ENCODE data around the gene NECTIN4.

The NECTIN4 gene

DNA sequence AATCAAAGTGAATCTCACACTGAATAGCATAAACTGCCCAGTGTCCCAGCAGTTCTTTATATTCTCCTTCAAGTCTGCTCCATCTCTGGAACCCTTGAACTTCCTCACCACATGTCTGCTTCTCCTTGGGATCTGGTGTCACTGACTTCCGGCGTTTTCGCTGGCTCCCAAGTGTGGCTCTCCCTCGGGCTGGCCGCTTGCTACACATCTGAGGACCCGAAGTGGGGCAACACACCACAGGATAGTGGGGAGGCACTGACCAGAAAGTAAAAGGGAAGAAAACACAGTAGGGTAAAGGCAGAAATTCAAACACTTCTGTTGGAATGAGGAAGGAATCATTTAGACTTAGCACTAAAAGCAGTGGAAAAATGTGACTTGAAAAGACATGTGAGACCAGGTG, 33.6 kb upstream of the NECTIN4 start:
- H3K36me3 ChIP-seq (ENCODE audit: control insufficient read depth, low read length), result peaks cover 81% of the 10 kb centered on the region
- H4K20me1 ChIP-seq (ENCODE audit: control insufficient read depth, insufficient read depth, low read depth, low read length), result no peaks in the 10 kb centered on the region
- TF ChIP-seq EZH2phosphoT487 (IDR thresholded peaks at IDR 0.05; ENCODE audit: borderline replicate concordance, low read length), result no peak
- TF ChIP-seq, protein P1, sequence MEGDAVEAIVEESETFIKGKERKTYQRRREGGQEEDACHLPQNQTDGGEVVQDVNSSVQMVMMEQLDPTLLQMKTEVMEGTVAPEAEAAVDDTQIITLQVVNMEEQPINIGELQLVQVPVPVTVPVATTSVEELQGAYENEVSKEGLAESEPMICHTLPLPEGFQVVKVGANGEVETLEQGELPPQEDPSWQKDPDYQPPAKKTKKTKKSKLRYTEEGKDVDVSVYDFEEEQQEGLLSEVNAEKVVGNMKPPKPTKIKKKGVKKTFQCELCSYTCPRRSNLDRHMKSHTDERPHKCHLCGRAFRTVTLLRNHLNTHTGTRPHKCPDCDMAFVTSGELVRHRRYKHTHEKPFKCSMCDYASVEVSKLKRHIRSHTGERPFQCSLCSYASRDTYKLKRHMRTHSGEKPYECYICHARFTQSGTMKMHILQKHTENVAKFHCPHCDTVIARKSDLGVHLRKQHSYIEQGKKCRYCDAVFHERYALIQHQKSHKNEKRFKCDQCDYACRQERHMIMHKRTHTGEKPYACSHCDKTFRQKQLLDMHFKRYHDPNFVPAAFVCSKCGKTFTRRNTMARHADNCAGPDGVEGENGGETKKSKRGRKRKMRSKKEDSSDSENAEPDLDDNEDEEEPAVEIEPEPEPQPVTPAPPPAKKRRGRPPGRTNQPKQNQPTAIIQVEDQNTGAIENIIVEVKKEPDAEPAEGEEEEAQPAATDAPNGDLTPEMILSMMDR (IDR thresholded peaks at IDR 0.05; ENCODE audit: low read depth, low read length, poor library complexity, severe bottlenecking), result no peak
- H3K9me3 ChIP-seq (ENCODE audit: control insufficient read depth, insufficient read depth, low read length), result no peaks in the 10 kb centered on the region
- peaks cover 29% of the 10 kb centered on the region for H3K79me2 ChIP-seq (ENCODE audit: control insufficient read depth, low read length)
- H3K27me3 ChIP-seq (ENCODE audit: control insufficient read depth, low read length), result no peaks in the 10 kb centered on the region
- H3K27ac ChIP-seq (ENCODE audit: low read depth, low read length), result no peak overlapping the region
- no peak overlapping the region for H3K4me2 ChIP-seq (ENCODE audit: low read length)
- H3F3A ChIP-seq (ENCODE audit: control insufficient read depth, insufficient read depth), result 0 out of 2 replicates have a peak, but pooled peaks cover 2% of the 10 kb centered on the region
- no peak overlapping the region for H3K4me3 ChIP-seq (ENCODE audit: low read length)
- H3K9me2 ChIP-seq (replicated peaks; ENCODE audit: control insufficient read depth, low read length), result no peaks in the 10 kb centered on the region
- peaks cover 24% of the 10 kb centered on the region for H3K4me1 ChIP-seq (ENCODE audit: control insufficient read depth, low read length)

DNA sequence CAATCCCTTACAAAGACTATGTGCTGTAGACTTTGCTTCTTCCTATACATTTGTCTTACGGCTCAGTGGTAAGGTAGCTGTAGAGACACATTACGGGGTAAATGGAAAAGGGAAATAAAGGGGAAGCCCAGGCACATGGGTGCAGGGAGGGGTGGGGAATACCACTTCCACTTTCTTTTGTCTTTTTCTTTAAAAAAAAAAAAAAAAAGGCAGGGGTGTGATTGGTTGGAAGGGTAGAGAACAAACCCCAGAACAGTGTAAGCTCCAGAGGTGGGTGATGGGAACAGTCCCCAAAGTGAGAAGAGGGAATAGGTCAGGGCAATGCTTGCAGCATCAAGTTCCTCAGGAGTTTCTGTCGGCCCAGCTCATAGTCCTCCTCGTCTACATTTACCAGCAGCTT, 32.5 kb upstream of the NECTIN4 start:
- no peak overlapping the region for H3K4me2 ChIP-seq (ENCODE audit: low read length)
- H4K20me1 ChIP-seq (ENCODE audit: control insufficient read depth, insufficient read depth, low read depth, low read length), result no peaks in the 10 kb centered on the region
- H3K36me3 ChIP-seq (ENCODE audit: control insufficient read depth, low read length), result peaks cover 74% of the 10 kb centered on the region
- H3F3A ChIP-seq (ENCODE audit: control insufficient read depth, insufficient read depth), result 0 out of 2 replicates have a peak, but pooled peaks cover 2% of the 10 kb centered on the region
- H3K79me2 ChIP-seq (ENCODE audit: control insufficient read depth, low read length), result peaks cover 35% of the 10 kb centered on the region
- H3K27ac ChIP-seq (ENCODE audit: low read depth, low read length), result no peak overlapping the region
- no peak overlapping the region for H3K4me3 ChIP-seq (ENCODE audit: low read length)
- no peaks in the 10 kb centered on the region for H3K9me3 ChIP-seq (ENCODE audit: control insufficient read depth, insufficient read depth, low read length)
- no peaks in the 10 kb centered on the region for H3K27me3 ChIP-seq (ENCODE audit: control insufficient read depth, low read length)
- no peaks in the 10 kb centered on the region for H3K9me2 ChIP-seq (replicated peaks; ENCODE audit: control insufficient read depth, low read length)
- H3K4me1 ChIP-seq (ENCODE audit: control insufficient read depth, low read length), result peaks cover 27% of the 10 kb centered on the region
- no peak for TF ChIP-seq EZH2phosphoT487 (IDR thresholded peaks at IDR 0.05; ENCODE audit: borderline replicate concordance, low read length)

DNA sequence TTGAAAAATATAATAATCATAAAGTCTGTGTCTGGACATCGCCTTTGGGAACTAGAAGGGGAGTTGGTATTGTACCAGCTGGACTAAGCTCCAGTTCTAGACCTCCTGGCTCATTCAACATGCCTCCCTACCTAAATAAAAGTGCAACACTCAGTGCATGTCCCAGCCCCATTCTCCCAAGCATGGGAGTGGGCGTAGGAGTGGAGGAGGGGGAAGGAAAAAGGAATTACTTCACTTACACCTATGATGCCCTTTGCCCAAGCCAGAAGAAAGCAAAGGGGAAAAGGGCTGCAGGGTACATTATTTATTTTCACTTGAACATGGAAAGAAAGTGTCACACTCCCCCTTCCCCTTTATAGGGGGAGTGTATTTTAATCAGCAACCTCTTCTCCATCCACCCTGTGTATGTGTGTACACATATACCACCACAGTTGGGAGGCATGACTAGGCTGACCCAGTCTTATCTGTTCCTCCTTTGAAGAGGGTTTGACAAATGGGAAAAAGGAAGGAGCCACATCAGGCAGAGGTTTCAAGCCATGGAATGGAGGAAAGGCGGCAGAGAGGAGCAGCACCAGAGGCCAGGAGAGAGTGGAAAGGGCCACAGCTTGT, 31.8 kb upstream of the NECTIN4 start:
- Histone ChIP-seq H3K36me3 (ENCODE audit: control insufficient read depth, low read length) (peaks cover 75% of the 10 kb centered on the region), H4K20me1 (ENCODE audit: control insufficient read depth, insufficient read depth, low read depth, low read length) (peaks cover 3% of the 10 kb centered on the region; the same call in 1 of the 2 replicates), H3F3A (ENCODE audit: control insufficient read depth, insufficient read depth) (0 out of 2 replicates have a peak, but pooled peaks cover 2% of the 10 kb centered on the region), H3K27me3 (ENCODE audit: control insufficient read depth, low read length) (no peaks in the 10 kb centered on the region), H3K4me2 (ENCODE audit: low read length) (no peak overlapping the region), H3K79me2 (ENCODE audit: control insufficient read depth, low read length) (peaks cover 39% of the 10 kb centered on the region), H3K9me3 (ENCODE audit: control insufficient read depth, insufficient read depth, low read length) (no peaks in the 10 kb centered on the region), H3K4me1 (ENCODE audit: control insufficient read depth, low read length) (peaks cover 34% of the 10 kb centered on the region), H3K4me3 (ENCODE audit: low read length) (no peak overlapping the region), H3K9me2 (replicated peaks; ENCODE audit: control insufficient read depth, low read length) (no peaks in the 10 kb centered on the region), H3K27ac (ENCODE audit: low read depth, low read length) (no peak overlapping the region)
- TF ChIP-seq, protein P1 (IDR thresholded peaks at IDR 0.05; ENCODE audit: low read depth, low read length, poor library complexity, severe bottlenecking), result no peak
- TF ChIP-seq EZH2phosphoT487 (IDR thresholded peaks at IDR 0.05; ENCODE audit: borderline replicate concordance, low read length), result no peak

DNA sequence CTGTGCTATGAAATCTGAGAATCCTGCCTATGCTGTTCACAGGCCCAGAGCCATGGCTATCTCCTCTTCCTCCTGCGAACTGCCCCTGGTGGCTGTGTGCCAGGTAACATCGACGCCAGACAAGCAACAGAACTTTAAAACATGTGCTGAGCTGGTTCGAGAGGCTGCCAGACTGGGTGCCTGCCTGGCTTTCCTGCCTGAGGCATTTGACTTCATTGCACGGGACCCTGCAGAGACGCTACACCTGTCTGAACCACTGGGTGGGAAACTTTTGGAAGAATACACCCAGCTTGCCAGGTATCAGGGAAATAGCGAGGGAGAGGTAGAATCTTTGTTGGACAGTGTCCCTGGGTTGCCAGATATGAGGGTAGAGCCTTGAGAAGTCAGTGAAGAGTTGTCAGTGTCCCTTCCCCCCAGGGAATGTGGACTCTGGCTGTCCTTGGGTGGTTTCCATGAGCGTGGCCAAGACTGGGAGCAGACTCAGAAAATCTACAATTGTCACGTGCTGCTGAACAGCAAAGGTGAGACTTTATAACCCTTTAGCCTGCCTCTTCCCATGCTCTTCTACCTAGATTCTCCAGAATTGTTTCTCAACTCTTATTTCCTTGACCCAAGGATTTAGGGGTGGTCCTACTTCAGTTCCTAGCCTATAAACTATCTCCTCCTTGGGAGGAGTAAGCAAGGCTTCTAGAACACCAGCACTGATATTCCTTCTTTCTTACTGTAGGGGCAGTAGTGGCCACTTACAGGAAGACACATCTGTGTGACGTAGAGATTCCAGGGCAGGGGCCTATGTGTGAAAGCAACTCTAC, 29.9 kb upstream of the NECTIN4 start:
- Histone ChIP-seq H3K36me3 (ENCODE audit: control insufficient read depth, low read length) (peaks cover 73% of the 10 kb centered on the region), H3K27me3 (ENCODE audit: control insufficient read depth, low read length) (no peaks in the 10 kb centered on the region), H4K20me1 (ENCODE audit: control insufficient read depth, insufficient read depth, low read depth, low read length) (peaks cover 10% of the 10 kb centered on the region; the same call in 1 of the 2 replicates), H3F3A (ENCODE audit: control insufficient read depth, insufficient read depth) (0 out of 2 replicates have a peak, but pooled peaks cover 2% of the 10 kb centered on the region), H3K27ac (ENCODE audit: low read depth, low read length) (peak overlapping the region; percentile 45), H3K9me2 (replicated peaks; ENCODE audit: control insufficient read depth, low read length) (no peaks in the 10 kb centered on the region), H3K9me3 (ENCODE audit: control insufficient read depth, insufficient read depth, low read length) (no peaks in the 10 kb centered on the region), H3K79me2 (ENCODE audit: control insufficient read depth, low read length) (peaks cover 52% of the 10 kb centered on the region), H3K4me3 (ENCODE audit: low read length) (peak overlapping the region; percentile 97), H3K4me1 (ENCODE audit: control insufficient read depth, low read length) (peaks cover 49% of the 10 kb centered on the region), H3K4me2 (ENCODE audit: low read length) (peak overlapping the region; percentile 95)
- TF ChIP-seq, protein P1 (IDR thresholded peaks at IDR 0.05; ENCODE audit: low read depth, low read length, poor library complexity, severe bottlenecking), result peak; percentile 54
- no peak for TF ChIP-seq EZH2phosphoT487 (IDR thresholded peaks at IDR 0.05; ENCODE audit: borderline replicate concordance, low read length)

Measured in DOHH2 (cell line).